Dedifferentiated amniotic fluid mesenchymal stem cell (primary cell): ENCODE data around the gene PRPF19.

ENCODE experiments used
- DNase-seq: peaks from one replicate; pipeline ENCODE4 v3.0.0-alpha.2; 2016; ENCODE audit errors: extremely low spot score

The PRPF19 gene

DNA sequence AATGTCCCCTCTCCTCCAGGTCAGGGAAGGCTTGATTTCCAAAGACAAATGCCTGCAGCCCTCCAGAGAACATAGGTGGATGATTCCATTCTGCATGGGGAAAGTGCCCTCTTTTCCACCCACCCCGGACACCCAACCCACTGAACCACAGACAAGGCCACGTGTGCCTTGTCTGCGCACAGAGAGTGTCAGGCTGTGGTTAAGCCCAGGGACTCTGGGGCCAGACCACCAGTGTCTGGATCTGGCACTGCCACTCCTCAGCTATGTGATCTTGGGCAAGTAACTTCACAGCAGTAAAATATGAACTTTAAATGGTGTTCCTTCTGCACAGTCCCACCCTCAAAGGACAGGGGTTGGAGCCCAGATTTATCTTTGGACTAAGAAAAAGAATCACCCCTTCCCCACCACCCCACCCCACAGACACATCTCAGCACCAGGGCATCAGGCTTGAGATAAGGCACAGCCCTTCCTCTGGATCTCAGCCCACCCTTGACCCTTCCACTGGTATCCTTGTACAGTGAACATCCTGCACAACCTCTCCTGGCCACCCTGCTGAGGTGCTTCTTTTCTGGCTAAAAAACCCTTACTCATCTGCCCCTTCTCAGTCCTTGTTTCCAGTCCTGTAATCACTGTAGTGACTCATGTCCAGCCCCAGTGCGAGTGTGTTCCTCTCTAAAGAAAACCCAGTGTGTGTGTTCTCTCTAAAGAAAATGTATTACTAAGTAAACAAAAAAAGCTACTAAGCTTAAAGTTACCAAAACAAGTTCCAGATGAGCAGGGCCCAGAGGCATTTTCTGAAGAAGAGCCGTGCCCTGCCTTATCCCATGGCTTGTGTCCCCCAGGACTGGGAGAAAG lies 48.8 kb downstream of the PRPF19 start:
- DNase-seq, result no peak

DNA sequence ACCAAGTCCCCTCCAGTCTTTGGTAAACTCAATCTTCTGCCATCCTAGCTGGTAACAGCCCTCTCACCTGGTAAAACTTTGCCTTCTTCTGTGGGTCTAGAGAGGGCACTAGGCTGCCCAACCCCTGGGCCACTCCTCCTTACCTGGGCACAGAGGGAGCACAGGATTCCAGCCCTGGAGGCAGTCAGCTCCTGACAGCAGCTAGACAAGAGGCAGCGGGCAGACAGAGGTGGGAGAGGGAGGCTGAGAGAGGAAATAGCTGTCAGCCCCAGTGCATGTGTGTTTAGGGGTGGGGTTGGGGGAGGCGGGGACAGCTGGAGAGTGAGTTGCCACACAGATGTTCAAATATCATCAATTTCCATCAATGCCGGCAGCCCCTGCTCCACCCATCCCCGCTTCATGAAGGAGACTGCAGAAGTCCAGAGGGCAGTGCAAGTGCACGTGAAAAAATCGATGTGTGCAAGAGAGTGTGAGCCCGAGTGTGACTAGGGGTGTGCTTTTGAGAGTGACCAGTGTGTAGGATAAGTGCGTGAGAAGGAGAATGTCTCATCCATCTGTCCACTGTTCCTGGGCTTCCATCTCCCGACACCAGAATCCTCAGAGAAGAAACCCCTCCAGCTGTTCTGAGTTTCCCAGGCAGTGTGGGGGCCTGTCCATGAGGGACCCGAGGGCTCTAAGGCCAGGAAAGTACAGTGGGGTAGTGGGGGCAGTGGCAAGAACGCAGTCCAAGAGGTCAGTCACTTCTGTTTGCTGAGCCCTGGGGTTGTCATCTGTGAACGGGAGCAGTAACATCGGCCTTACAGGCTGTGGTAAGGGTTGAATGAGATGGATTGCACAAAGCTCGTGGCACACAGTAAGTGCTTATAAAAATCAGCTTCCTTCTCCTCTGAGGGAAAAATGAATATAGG lies 50.4 kb downstream of the PRPF19 start, which contains the start of gene PTGDR2:
PTGDR2 (minus strand) TSS at position 225 of the 908 bp plus-strand sequence. CDS start 2,228 bp downstream, outside the sequence.
- no peak for DNase-seq

- no peak for DNase-seq
Measured at GRCh38 chr11:60854847-60855725, 51.3 kb downstream of the PRPF19 start.

GRCh38 chr11:60854140-60854846 lies 52.1 kb downstream of the PRPF19 start:
- DNase-seq, result no peak

DNA sequence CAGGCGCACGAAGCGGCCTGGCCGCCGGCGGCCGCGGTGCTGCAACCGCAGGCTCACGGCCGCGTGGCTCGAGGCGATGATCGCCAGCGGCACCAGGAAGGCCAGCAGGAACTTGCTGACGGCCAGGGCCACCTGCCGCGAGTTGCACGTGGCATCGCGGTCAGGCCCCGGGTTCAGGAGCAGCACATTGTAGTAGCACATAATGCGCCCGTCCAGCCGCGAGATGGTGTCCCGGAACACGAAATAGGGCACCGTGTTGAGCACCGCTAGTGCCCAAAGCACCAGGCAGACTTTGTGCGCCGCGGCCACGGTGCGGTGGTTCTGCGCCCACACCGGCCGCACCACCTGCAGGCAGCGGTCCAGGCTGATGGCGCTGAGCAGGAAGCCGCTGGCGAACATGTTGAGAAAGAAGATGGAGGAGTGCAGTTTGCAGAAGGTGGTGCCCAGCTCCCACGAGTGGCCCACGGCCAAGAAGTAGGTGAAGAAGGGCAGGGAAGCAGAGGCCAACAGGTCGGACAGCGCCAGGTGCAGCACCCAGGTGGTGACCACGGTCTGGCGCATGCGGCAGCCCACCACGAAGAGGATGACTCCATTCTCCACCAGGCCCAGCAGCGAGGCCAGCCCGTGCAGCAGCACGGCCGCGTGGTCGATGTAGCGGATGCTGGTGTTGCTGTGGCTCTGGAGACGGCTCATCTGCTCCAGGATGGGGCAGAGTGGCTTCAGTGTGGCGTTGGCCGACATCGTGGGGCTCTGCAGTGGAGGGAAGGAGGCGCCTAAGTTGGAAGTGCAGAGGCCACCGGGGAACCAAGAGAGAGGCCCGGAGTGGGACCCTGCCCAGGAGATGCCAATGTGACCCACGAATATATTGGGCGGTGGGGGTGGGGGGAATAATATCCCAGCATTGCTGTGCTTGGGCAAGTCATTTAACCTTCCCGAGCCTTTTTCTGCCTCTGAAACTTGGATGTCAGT lies 53.1 kb downstream of the PRPF19 start:
- no peak for DNase-seq

GRCh38 chr11:60852117-60852981 lies 54.0 kb downstream of the PRPF19 start:
- DNase-seq, result no peak

DNA sequence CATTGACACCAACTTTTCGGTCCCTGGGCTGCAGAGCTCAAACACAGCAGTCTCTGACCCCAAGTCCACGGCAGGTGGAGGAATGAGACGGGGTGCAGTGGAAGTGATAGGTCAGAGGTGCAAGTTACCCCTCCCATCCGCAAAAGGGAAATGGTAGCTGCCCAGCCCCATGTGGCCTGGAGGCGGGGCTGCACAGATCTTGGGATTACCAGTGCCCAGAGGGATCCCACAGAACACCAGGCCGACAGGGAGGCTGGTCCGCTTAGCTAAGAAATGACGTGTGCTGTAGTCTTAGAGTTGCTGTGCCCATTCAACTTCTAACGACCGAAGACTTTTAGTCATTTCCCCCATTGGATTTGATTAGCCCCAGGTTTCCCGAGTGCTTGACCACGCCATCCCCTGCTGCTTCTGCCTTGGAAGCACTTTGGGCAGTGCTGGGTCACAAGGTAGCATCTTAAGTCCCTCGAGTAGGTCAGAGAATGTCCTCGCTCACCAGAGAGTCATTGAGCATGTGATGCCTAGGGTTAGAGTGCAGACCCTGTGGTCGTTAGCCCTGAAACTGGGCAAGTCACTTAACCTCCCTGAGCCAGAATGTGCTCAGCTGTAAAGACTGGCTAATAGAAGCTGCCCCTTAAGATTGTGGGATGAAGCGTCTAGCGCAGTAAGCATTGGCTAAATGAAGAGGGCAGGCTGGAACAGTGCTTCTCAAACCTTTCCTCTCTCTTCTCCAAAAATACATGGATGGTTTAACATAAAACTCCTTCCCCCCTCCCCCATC lies 54.9 kb downstream of the PRPF19 start:
- DNase-seq, result no peak

DNA sequence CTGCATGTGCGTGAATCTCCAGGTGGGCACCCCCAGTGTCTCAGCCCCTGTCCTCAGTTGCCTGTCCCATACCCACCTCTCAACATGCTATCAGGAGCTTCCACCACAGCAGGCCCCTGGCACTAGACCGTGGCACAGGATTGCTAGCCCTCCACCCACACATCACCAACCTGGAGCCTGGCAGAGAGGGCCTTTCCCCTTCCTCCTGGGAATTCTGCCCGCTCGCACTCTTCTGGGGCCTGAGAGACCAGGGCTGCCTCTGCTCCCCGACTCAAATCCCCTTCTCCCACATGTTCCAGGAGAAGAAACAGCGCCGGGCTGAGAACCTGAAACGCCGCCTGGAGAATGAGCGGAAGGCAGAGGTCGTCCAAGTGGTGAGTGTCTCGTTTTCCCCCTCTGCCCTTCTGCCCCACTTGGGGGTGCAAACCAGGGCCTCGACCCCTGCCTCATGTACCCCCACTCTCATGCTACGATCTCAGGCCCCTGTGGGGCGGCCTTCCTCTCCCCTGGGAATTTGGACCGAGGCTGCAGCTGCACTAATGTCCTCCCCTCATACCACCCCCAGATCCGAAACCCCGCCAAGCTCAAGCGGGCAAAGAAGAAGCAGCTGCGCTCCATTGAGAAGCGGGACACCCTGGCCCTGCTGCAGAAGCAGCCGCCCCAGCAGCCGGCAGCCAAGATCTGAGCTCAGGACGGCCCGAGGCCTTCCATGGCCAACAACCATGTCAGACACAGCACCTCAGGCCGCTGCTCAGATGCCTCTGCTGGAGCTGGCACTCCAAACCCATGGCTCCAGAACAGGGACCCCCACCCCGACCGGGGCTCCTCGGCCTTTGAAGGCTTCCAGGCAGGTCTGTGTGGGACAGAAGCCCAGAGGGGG lies 56.5 kb downstream of the PRPF19 start:
- no peak for DNase-seq

DNA sequence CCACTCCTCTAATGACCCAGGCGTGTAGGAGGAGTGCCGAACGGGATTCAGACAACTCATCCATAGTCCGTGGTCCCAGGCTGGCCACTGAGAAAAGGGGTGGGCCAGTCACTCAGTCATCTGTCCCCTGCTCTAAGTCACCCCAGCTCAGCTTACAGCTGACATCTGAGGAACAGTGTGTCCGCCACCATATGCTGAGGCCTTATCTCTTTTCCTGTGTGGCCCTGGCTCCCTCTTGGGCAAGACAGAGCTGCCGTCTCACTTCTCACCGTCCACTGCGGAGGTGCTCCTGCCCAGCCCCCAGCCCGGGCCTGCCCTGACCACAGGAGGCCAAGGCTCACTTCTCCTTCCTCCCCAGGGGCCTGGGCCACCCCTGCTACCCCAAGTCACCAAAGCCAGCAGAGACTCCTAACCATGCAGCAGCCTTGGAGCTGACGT lies 57.7 kb downstream of the PRPF19 start:
- DNase-seq, result no peak

DNA sequence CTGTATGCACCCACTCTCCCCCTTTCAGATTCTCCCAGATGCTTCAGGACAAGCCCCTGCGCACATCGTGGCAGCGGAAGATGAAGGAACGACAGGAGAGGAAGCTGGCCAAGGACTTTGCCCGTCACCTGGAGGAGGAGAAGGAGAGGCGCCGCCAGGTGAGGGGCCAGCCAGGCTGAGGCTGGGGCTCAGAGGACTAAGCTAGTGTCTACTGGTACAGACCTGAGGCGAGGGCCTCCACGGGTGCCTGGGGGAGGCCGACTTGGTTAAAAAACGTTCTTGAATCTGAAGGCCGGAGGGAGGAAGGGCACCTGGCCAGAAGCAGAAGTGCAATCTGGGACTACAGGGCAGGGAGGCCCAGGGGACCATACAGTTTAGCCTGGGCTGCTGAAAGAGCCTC lies 58.5 kb downstream of the PRPF19 start:
- DNase-seq, result no peak

DNA sequence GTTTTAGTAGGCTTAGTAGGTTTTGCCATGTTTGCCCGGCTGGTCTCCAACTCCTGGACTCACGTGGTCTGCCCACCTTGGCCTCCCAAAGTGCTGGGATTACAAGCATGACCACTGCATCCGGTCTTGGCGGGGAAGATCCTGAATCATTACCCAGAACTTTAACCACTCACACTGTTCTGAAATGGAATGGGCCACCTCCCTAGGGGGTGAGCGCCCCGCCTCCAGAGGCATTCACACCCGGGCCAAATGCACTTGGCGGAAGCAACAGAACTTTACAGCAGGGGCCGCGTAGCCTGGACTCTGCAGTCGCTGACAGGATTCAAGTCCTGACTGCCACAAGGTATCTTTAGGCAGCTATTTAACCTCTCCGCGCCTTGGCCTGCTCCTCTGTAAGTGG lies 59.1 kb downstream of the PRPF19 start:
- DNase-seq, result no peak

DNA sequence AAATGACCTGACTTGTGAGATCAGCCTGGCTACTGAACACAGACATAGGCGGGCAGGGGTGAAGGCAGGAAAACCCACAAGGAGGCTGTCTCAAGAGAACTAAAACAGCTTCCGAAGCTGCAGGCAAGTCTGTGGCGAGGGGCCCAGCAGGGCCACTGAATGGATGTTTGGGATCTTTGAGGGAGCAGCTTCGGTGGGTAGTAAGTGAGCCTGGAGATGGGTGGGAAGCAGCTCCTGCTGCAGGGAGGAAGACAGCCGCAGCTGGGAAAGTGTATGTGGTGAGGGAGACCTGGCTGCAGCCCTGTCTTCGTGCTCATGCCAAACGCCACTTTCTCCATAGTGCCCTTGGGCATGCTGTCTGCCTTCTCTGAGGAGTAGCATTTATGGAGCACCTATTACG lies 61.0 kb downstream of the PRPF19 start:
- no peak for DNase-seq

DNA sequence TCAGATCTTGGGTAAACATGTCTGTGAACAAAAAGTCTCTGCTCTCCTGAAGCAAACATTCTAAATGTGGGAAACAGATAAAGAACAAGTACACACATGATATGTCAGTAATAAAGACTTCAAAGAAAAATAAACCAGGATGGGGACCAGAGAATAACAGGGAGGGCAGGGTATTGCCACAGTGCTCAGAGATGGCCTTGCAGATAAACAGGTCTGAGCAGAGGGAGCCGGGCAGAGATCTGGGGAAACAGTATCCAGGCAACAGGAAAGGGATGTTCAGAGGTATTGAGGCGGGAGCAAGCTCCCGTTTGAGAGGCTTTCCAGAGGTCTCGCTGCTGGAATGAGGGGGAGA lies 61.5 kb downstream of the PRPF19 start:
- no peak for DNase-seq

- no peak for DNase-seq
Measured at GRCh38 chr11:60844045-60844869, 62.1 kb downstream of the PRPF19 start.

- no peak for DNase-seq
Measured at GRCh38 chr11:60842668-60843600, 63.5 kb downstream of the PRPF19 start.
